Activated naive CD4-positive, alpha-beta T cell treated with anti-CD3 and anti-CD28 coated beads for 36 hours (primary cell): ENCODE results near the gene MLEC. TPM values are rescaled to one million over a fixed set of nuclear protein-coding genes. Genes with fewer than 3 reads are reported as not detected.

Experiments
- CTCF ChIA-PET: fragments of 350-600 bp; sonication (Branson Sonifier 250); formaldehyde crosslinking; loops from one replicate; lab custom pipeline; 2021; ENCODE audit warnings: antibody characterized with exemption; lab: Charles Lee
- DNase-seq: peaks from one replicate; pipeline ENCODE4 v3.0.0-alpha.2; 2020
- H3K27ac Mint-ChIP-seq: one replicate; pipeline ENCODE4 v1.8.0; 2021; ENCODE audit warnings: mild to moderate bottlenecking, mixed read lengths
- H3K27me3 Mint-ChIP-seq: one replicate; pipeline ENCODE4 v1.8.0; 2021; ENCODE audit warnings: low read depth, mixed read lengths
- H3K36me3 Mint-ChIP-seq: one replicate; pipeline ENCODE4 v1.8.0; 2021; ENCODE audit warnings: low read depth, mixed read lengths
- H3K4me1 Mint-ChIP-seq: one replicate; pipeline ENCODE4 v1.8.0; 2021; ENCODE audit warnings: low read depth, mixed read lengths
- H3K4me3 Mint-ChIP-seq: one replicate; pipeline ENCODE4 v1.8.0; 2021; ENCODE audit warnings: mild to moderate bottlenecking, moderate library complexity, mixed read lengths
- H3K9me3 Mint-ChIP-seq: one replicate; pipeline ENCODE4 v1.8.0; 2021; ENCODE audit warnings: mixed read lengths
- intact Hi-C: fragments of 100-400 bp; cut with micrococcal nuclease; formaldehyde crosslinking; loops from one replicate; pipeline ENCODE4 v1.15.1; 2023
- total RNA-seq, 2 experiments: library from RNA; stranded (reverse); gene quantifications; one replicate each; pipeline ENCODE4 v1.2.3, GENCODE V29; 2021

Gene MLEC
- total RNA-seq, 2 experiments from 2014 or later: 78.6 to 89.7 TPM

DNA sequence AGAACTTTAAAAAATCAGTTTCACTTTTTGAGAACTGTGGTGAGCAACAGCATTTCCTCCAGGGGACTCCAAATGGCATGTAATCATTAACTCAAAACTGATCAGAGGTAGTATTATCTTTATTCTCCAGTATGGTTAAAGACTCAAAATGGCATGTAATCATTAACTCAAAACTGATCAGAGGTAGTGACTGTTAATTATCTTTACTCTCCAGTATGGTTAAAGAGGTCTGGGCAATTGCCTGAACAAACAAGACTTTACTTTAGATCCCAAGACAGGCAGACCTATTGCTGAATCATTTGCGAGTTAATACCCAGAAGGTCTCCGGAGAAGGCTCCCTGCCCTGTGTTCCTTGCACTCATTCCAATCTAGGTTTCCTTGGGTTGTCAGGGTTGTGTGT lies 32.1 kb downstream of the MLEC start:
- H3K9me3 Mint-ChIP-seq: no peaks in the 10 kb centered on the region
- intact Hi-C loops: no loop called here
- CTCF ChIA-PET: no interaction called here

DNA sequence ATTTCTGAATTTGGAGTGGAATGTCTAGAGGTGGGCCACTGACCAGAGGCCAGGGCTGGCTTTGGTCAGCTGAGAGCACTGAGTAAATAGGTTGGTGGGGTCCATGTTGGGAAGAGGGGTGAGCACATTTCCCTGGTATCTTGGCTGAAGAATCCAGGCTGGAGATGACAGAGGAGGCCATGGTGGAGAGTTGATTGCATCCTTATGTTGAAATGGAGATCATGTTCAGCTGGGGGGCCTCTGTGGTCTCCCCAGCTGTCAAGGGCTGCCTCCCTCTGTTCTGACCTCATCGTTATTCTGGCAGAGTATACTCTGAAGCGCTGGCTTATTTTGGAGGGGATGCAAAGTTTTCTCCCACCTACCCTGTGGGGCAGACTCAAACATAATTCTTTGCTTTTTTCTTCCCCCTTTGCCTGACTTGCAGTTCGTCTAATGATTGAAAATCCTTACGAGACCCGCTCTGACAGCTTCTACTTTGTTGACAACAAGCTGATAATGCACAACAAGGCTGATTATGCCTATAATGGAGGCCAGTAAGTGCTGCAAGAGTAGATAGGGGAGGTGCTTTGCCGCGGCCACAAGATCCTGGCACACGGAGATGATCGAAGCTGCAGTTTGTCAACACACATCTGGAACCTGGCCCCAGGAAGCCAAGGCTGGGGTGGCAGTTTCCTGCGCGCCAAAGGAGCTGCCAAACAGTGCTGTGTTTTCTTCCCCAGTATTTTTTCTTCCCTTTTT lies 32.7 kb downstream of the MLEC start:
- Mint-ChIP-seq H3K4me1 (peaks cover 9% of the 10 kb centered on the region), H3K27me3 (no peaks in the 10 kb centered on the region), H3K9me3 (no peaks in the 10 kb centered on the region), H3K36me3 (peaks cover 31% of the 10 kb centered on the region), H3K27ac (no peak overlapping the region), H3K4me3 (no peak overlapping the region)
- DNase-seq: no peak
- intact Hi-C loops: no loop called here
- CTCF ChIA-PET: interaction anchor here (1.2 to 1.9 kb wide), 2 partner anchors 72 to 137 kb away, joined by 5 to 8 read pairs; no protein-coding TSS in a partner anchor

More for the DNA sequence above, 32.1 kb downstream of the MLEC start:
- Mint-ChIP-seq H3K27ac (no peak overlapping the region), H3K4me1 (peaks cover 8% of the 10 kb centered on the region), H3K4me3 (no peak overlapping the region), H3K27me3 (no peaks in the 10 kb centered on the region), H3K36me3 (peaks cover 36% of the 10 kb centered on the region)
- DNase-seq: no peak

DNA sequence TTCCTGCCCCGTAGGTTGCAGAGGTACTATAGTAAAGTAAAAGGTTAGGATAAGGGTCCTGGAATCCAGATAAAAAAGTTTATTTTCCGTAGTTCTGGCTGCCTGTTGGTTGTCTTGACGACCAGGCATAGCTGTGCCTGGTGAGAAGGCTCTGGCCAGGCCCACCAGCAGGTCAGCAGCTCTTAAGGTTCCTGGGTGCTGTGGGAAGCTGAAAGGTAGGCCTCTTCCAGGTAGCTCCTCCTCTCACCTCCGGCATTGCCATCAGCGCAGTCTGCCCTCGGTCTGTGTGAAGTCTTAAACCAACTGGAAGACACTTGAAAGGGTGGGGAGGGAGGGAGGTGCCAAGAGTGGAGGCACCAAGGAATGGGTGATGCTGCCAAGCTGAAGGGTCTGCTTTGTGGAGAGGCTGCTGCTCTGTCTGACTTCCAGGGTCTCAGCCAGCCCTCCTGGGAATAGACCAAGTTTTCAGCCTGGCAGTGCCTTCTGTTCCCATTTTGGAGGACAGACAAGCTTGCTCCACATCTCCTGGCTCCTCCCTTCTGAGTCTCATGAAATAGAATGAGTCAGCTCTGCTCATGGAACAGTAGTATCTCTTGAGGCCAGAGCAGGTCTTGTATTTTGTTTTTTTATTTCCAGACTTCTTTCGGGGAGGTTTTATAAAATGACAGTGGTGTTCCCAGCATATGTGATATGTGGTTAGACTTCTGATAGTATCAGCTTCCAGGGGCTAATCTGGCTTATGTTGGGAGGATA lies 33.5 kb downstream of the MLEC start:
- Mint-ChIP-seq H3K27me3 (no peaks in the 10 kb centered on the region), H3K4me3 (no peak overlapping the region), H3K4me1 (peaks cover 17% of the 10 kb centered on the region), H3K9me3 (no peaks in the 10 kb centered on the region), H3K27ac (no peak overlapping the region), H3K36me3 (peaks cover 29% of the 10 kb centered on the region)
- CTCF ChIA-PET: interaction anchor here (1.2 to 1.9 kb wide), 2 partner anchors 72 to 137 kb away, joined by 5 to 8 read pairs; no protein-coding TSS in a partner anchor
- intact Hi-C loops: no loop called here
- DNase-seq: no peak

DNA sequence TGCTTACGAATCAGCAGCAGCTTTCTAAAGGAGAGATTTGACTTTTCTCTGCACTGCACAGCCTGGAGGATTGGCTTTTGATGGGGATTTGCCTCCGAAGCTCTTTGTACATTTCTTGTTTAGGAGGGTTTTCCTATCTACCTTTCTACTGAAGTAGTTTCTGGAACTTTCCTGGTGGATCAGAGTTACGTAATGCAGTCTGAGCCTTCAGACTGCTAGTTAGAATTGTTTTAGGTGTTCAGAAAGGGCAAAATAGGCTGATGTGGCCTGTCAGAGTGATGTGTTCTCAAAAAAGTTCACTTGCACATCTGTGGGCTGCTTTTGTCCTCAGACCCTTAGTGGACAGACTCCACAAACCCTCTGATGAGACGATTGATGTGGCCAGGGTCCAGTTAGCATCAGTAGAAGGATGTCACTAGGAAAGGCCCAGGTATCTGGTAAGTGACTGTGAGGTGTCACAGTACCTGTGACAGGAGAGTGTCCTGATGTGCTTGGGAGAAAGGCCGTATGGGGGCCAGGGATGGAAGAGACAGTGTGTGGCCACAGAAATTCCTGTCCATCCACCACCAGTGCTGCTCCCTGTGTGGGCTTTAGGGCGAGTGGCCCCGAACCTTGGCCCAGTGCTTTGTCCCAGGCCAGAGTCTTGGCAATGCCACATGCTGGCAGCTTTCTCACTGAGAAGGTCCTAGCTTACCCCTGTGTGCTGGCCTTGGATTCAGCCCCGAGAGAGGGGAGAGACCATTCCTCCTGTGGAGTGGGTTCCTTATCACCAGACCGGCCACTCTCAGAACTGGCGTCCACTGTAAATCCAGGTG lies 34.2 kb downstream of the MLEC start:
- Mint-ChIP-seq H3K27me3 (no peaks in the 10 kb centered on the region), H3K9me3 (no peaks in the 10 kb centered on the region), H3K36me3 (peaks cover 28% of the 10 kb centered on the region), H3K27ac (no peak overlapping the region), H3K4me1 (peaks cover 20% of the 10 kb centered on the region), H3K4me3 (no peak overlapping the region)
- CTCF ChIA-PET: interaction anchor here (1.2 to 1.9 kb wide), 3 partner anchors 73 to 138 kb away, joined by 3 to 8 read pairs (median 5); no protein-coding TSS in a partner anchor
- no peak for DNase-seq
- intact Hi-C loops: no loop called here

DNA sequence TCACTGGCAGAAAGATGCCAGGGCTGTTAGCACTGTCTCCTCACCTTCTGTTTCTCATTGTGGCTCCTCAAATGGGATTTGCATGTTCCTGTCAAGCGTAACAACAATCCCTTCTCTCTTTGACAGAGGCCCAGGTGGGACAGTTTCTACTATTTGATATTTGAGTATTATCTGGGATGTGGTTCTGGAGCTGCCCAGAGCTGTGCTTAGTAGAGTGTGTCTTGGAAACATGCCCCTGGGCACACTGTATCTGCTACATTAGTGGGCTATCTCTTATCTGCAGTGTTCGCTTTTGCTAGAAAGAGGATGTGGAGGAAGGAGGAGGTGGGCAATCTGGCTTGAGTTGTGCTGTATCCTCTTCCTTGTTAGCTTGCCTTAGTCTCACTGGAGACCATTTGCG lies 34.9 kb downstream of the MLEC start:
- no peaks in the 10 kb centered on the region for H3K27me3 Mint-ChIP-seq
- H3K4me3 Mint-ChIP-seq: no peak overlapping the region
- H3K4me1 Mint-ChIP-seq: peaks cover 22% of the 10 kb centered on the region
- intact Hi-C loops: no loop called here
- H3K9me3 Mint-ChIP-seq: no peaks in the 10 kb centered on the region
- peaks cover 22% of the 10 kb centered on the region for H3K36me3 Mint-ChIP-seq
- CTCF ChIA-PET: interaction anchor here (1.2 kb wide), 1 partner anchor 75 kb away, joined by 3 read pairs; no protein-coding TSS in a partner anchor
- no peak for DNase-seq
- H3K27ac Mint-ChIP-seq: no peak overlapping the region

DNA sequence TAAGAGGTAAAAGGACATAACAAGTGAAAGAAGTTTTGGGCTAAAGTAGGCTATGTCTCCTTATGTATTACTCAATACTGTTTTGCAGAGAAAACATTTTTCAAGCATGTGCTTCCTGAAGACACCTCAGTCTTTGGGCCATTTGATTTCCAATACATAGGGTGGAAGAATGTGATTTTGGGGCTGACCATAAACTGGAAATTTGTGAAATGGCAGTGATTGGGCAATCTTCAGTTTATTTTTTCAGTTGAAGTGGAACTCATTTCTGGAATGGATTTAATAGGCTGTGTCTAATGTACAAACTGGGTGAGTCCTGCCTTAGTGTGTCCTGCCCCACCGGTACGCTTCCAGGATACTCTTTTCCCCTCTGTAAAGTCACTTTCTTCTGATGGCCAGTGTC lies 35.8 kb downstream of the MLEC start:
- Mint-ChIP-seq H3K27ac (no peak overlapping the region), H3K4me1 (peaks cover 22% of the 10 kb centered on the region), H3K4me3 (no peak overlapping the region), H3K36me3 (peaks cover 22% of the 10 kb centered on the region), H3K27me3 (no peaks in the 10 kb centered on the region), H3K9me3 (no peaks in the 10 kb centered on the region)
- no peak for DNase-seq
- intact Hi-C loops: no loop called here
- CTCF ChIA-PET: no interaction called here

DNA sequence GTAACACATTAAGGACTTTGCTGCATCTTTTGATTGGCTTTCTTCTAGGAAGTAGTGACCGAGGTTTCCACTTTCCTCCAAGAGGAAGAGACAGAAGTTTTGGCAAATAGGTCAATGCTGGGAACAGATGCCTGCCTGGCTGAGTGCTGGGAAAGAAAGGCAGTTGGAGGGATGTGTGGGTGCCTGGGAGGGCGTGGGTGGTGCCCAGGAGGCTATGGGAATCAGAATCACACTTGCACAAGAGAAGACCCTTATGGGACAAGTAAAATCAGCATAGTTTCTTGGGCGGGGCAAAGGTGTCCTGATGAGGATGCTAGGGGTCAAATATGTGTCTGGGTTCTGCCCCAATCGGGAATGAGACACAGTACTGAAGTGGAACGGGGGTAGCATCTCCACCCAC lies 37.8 kb downstream of the MLEC start:
- Mint-ChIP-seq H3K4me3 (peak overlapping the region; percentile 74), H3K27ac (no peak overlapping the region), H3K27me3 (no peaks in the 10 kb centered on the region), H3K4me1 (peaks cover 14% of the 10 kb centered on the region), H3K36me3 (peaks cover 11% of the 10 kb centered on the region), H3K9me3 (no peaks in the 10 kb centered on the region)
- intact Hi-C loops: loop anchor here (1.0 to 5.0 kb wide), 3 partner anchors 38 to 247 kb away; partner anchors contain the start of gene POP5
- DNase-seq: no peak
- CTCF ChIA-PET: interaction anchor here (0.6 to 1.5 kb wide), 4 partner anchors 75 to 217 kb away, joined by 3 to 8 read pairs (median 4); no protein-coding TSS in a partner anchor

DNA sequence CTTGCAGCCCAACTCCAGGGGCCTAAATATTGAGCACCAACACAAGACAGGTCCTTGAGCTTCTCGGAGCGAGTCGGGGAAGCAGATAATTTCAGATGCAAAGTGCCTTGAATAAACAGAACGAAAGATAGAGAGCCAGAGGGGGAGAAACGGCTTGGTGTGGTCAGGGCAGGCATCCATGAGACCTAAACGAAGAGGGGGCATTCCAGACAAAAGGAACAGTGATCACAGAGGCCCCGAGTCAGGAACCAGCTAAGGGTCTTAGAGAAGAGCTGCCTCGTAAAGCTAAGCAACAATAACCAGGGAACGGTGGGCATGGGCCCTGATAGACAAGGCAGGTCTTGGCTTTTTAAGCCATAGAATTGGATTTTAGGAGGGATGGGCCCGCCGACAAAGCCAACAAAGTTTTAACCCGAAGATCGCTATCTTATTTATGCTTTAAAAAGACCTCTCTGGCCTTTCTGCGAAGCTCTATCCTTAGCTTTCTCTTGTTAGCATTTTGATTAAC lies 38.3 kb downstream of the MLEC start:
- Mint-ChIP-seq H3K36me3 (peaks cover 10% of the 10 kb centered on the region), H3K27me3 (no peaks in the 10 kb centered on the region), H3K9me3 (no peaks in the 10 kb centered on the region), H3K4me1 (peaks cover 14% of the 10 kb centered on the region), H3K27ac (no peak overlapping the region), H3K4me3 (peak overlapping the region; percentile 74)
- CTCF ChIA-PET: interaction anchor here (0.6 to 1.5 kb wide), 6 partner anchors 11 to 610 kb away, joined by 3 to 8 read pairs (median 3); no protein-coding TSS in a partner anchor
- no peak for DNase-seq
- intact Hi-C loops: loop anchor here (1.0 to 5.0 kb wide), 3 partner anchors 39 to 246 kb away; partner anchors contain the start of gene POP5

DNA sequence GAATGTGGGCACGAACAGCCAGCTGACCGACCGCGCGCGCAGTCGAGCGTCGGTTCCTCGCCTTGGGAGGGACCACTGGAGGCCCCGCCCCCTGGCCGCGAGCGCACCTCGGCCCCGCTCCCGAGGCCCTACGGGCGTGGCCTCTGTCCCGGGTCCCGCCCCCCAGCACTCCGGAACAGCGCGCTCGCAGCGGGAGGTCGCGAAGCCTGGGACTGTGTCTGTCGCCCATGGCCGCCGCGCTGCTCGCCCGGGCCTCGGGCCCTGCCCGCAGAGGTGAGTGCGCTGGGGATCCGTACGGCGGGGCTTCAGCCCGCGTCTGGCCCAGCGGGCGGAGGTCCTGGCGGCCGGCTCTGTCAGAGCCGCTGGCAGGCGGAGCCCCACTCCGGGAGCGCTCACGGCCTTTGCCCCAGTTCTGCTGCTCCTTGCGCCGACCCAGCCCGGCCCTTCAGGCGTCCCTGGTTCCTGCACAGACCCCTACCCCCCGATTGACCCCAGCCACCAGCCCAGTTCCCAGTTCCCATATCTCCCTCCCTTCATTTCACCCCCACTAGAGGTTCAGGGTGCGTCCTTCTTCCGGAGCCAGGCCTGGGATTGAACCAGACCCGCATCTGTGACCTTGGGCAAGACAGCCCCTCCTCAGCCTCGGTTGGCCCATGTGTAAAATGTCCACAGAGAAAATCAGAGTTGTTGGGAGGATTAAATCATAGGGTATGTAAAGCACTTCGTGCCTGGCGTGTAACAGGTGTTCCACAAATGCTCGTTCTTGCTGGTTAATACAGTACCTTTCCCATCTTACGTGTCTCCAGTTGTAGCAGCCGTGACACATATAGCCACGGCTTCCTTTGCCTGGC lies 38.9 kb downstream of the MLEC start, which contains the start of gene ACADS:
TSS of gene ACADS (plus strand) at position 168 of the 851 bp plus-strand sequence. CDS start at position 228, 60 bp downstream.
- CTCF ChIA-PET: interaction anchor here (0.6 to 1.5 kb wide), 4 partner anchors 12 to 609 kb away, joined by 3 to 8 read pairs (median 4); no protein-coding TSS in a partner anchor
- peak; percentile 91 for DNase-seq
- Mint-ChIP-seq H3K27ac (no peak within 1 kb of the TSS), H3K27me3 (no peaks in the 10 kb centered on the region), H3K9me3 (no peaks in the 10 kb centered on the region), H3K36me3 (peaks cover 11% of the 10 kb centered on the region), H3K4me3 (peak within 1 kb of the TSS; percentile 74), H3K4me1 (peaks cover 14% of the 10 kb centered on the region)
- intact Hi-C loops: loop anchor here (1.0 to 5.0 kb wide), 4 partner anchors 40 to 245 kb away; partner anchors contain the start of gene POP5

DNA sequence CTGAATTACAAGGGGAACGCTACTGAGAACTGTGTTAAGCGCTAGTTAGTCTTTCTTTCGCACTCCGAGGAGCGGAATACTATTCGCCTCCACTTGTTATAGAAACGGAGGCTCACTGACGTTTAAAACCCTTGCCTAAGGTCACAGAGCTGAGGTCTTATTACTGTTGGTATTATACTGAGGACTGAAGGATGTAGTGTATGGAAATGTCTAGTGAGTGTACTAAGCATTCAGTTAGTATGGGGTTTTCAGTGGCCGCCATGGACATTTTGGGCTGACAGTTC lies 39.5 kb downstream of the MLEC start:
- H3K36me3 Mint-ChIP-seq: peaks cover 11% of the 10 kb centered on the region

More for the DNA sequence above, 39.5 kb downstream of the MLEC start:
- CTCF ChIA-PET: interaction anchor here (0.6 kb wide), 1 partner anchor 211 kb away, joined by 3 read pairs; no protein-coding TSS in a partner anchor
- peak overlapping the region; percentile 74 for H3K4me3 Mint-ChIP-seq
- no peaks in the 10 kb centered on the region for H3K9me3 Mint-ChIP-seq
- H3K4me1 Mint-ChIP-seq: peaks cover 14% of the 10 kb centered on the region
- H3K27me3 Mint-ChIP-seq: no peaks in the 10 kb centered on the region
- intact Hi-C loops: loop anchor here (2.0 to 5.0 kb wide), 2 partner anchors 56 to 144 kb away; partner anchors contain the start of gene POP5
- no peak overlapping the region for H3K27ac Mint-ChIP-seq
- DNase-seq: no peak
